H1 (cell line): ENCODE results near the gene VPS35L. TPM values are rescaled to one million over a fixed set of nuclear protein-coding genes. Genes with fewer than 3 reads are reported as not detected.
A peak's percentile ranks its signal among the peaks of the same experiment; 100 is the strongest.

Experiments used
- CTCF ChIA-PET: fragments of 300-600 bp; sonication (Branson Sonifier 250); formaldehyde crosslinking; loops from one replicate; lab custom pipeline; 2021; ENCODE audit not compliant: partially characterized antibody; lab: Charles Lee
- POLR2A ChIA-PET: fragments of 300-600 bp; sonication (Branson Sonifier 250); formaldehyde crosslinking; loops from one replicate; lab custom pipeline; 2021; ENCODE audit warnings: inconsistent platforms; ENCODE audit not compliant: partially characterized antibody; lab: Charles Lee
- DNase-seq, 2 experiments: peaks; one replicate each; pipeline versions ENCODE4 v3.0.0 to v3.0.0-alpha.2; 2010 to 2022; ENCODE audit warnings: low spot score in 2 of 2, low read depth in 1 of 2, mixed read lengths in 1 of 2
- FAIRE-seq: peaks from 2 replicates; lab custom pipeline; 2011; peaks lifted over from hg19 to GRCh38; lab: Jason Lieb, UNC
- H2AFZ ChIP-seq: 2 replicates; pipeline ENCODE4 v1.8.1; 2012; ENCODE audit warnings: low read length, inconsistent platforms
- H2AK5ac ChIP-seq: 2 replicates; pipeline ENCODE4 v1.6.1; 2013; ENCODE audit warnings: low read depth, low read length
- H2BK120ac ChIP-seq: replicated peaks from 2 replicates; pipeline ENCODE3; 2013; ENCODE audit warnings: low read depth, low read length, inconsistent platforms
- H2BK12ac ChIP-seq: 2 replicates; pipeline ENCODE4 v1.6.1; 2013; ENCODE audit warnings: low read depth, low read length
- H2BK15ac ChIP-seq: 2 replicates; pipeline ENCODE4 v1.6.1; 2013; ENCODE audit warnings: low read length
- H2BK20ac ChIP-seq: 2 replicates; pipeline ENCODE4 v1.6.1; 2013; ENCODE audit warnings: low read length
- H2BK5ac ChIP-seq: 2 replicates; pipeline ENCODE4 v1.6.1; 2013; ENCODE audit warnings: low read depth, low read length
- H3K14ac ChIP-seq: 2 replicates; pipeline ENCODE4 v1.6.1; 2013; ENCODE audit warnings: inconsistent platforms; ENCODE audit not compliant: insufficient read length
- H3K18ac ChIP-seq: 2 replicates; pipeline ENCODE4 v1.6.1; 2013; ENCODE audit warnings: low read length; ENCODE audit errors: extremely low read depth
- H3K23ac ChIP-seq: 2 replicates; pipeline ENCODE4 v1.6.1; 2013; ENCODE audit warnings: inconsistent platforms; ENCODE audit not compliant: insufficient read length
- H3K23me2 ChIP-seq: 2 replicates; pipeline ENCODE4 v1.6.1; 2013; ENCODE audit warnings: low read depth, low read length
- H3K27ac ChIP-seq: 2 replicates; pipeline ENCODE4 v1.6.1; 2011; ENCODE audit warnings: low read depth, low read length, inconsistent platforms
- H3K27me3 ChIP-seq, 4 experiments: replicated peaks in 1 of 4; 1 replicate in 1 of 4; 2 replicates in 3 of 4; pipeline versions ENCODE4 v1.6.1 to v1.8.1; 2011 to 2013; ENCODE audit warnings: low read length in 3 of 4, mild to moderate bottlenecking in 3 of 4, inconsistent platforms in 2 of 4, mixed read lengths in 2 of 4, moderate library complexity in 1 of 4; ENCODE audit not compliant: control insufficient read depth in 3 of 4, insufficient read depth in 3 of 4; ENCODE audit errors: extremely low read depth in 1 of 4
- H3K36me3 ChIP-seq, 4 experiments: 2 replicates each; pipeline versions ENCODE4 v1.6.1 to v1.8.1; 2011 to 2013; ENCODE audit warnings: mild to moderate bottlenecking in 4 of 4, low read length in 3 of 4, moderate library complexity in 2 of 4, control low read depth in 1 of 4, inconsistent platforms in 1 of 4; ENCODE audit not compliant: insufficient read depth in 4 of 4, control insufficient read depth in 2 of 4
- H3K4ac ChIP-seq: replicated peaks from 2 replicates; pipeline ENCODE3; 2013; ENCODE audit warnings: low read length, low read depth, mixed read lengths, inconsistent platforms; ENCODE audit not compliant: insufficient read length
- H3K4me1 ChIP-seq, 4 experiments: replicated peaks in 1 of 4; 1 replicate in 1 of 4; 2 replicates in 3 of 4; pipeline versions ENCODE4 v1.6.1 to v1.8.1; 2011 to 2013; ENCODE audit warnings: low read length in 3 of 4, inconsistent platforms in 2 of 4, mixed read lengths in 1 of 4; ENCODE audit not compliant: insufficient read depth in 4 of 4, control insufficient read depth in 3 of 4
- H3K4me2 ChIP-seq, 2 experiments: 2 replicates each; pipeline versions ENCODE4 v1.6.1 to v1.8.1; 2011 to 2013; ENCODE audit warnings: low read depth in 2 of 2, low read length in 2 of 2, control low read depth in 1 of 2, inconsistent platforms in 1 of 2, mild to moderate bottlenecking in 1 of 2; ENCODE audit not compliant: insufficient read depth in 1 of 2
- H3K4me3 ChIP-seq, 4 experiments: fragments of 200-600, 300-600 bp in 1 of 4; sonication (generic), shearing (Covaris generic), sonication (Bioruptor Twin) in 1 of 4; 2 replicates each; pipeline versions ENCODE4 v1.5.1 to v1.8.1; 2011 to 2016; ENCODE audit warnings: low read length in 4 of 4, low read depth in 3 of 4, control low read depth in 2 of 4, inconsistent platforms in 2 of 4, mild to moderate bottlenecking in 2 of 4, mixed read lengths in 1 of 4, moderate library complexity in 1 of 4; ENCODE audit not compliant: insufficient read depth in 2 of 4; ENCODE audit errors: extremely low read depth in 1 of 4
- H3K56ac ChIP-seq: replicated peaks from 2 replicates; pipeline ENCODE3; 2013; ENCODE audit warnings: low read depth, mild to moderate bottlenecking, mixed read lengths, low read length, inconsistent platforms; ENCODE audit not compliant: insufficient read length
- H3K79me1 ChIP-seq: 2 replicates; pipeline ENCODE4 v1.6.1; 2013; ENCODE audit warnings: low read depth, low read length, control low read depth
- H3K79me2 ChIP-seq, 2 experiments: 2 replicates each; pipeline versions ENCODE4 v1.6.1 to v1.8.1; 2012 to 2013; ENCODE audit warnings: low read length in 2 of 2, mild to moderate bottlenecking in 2 of 2, inconsistent platforms in 1 of 2; ENCODE audit not compliant: insufficient read depth in 2 of 2, control insufficient read depth in 1 of 2
- H3K9ac ChIP-seq, 4 experiments: replicated peaks in 1 of 4; 1 replicate in 1 of 4; 2 replicates in 3 of 4; pipeline versions ENCODE4 v1.6.1 to v1.8.1; 2011 to 2013; ENCODE audit warnings: low read depth in 3 of 4, low read length in 3 of 4, control low read depth in 2 of 4, mild to moderate bottlenecking in 2 of 4, moderate library complexity in 2 of 4, inconsistent platforms in 1 of 4; ENCODE audit errors: extremely low read depth in 1 of 4
- H3K9me3 ChIP-seq, 2 experiments: 2 replicates each; pipeline versions ENCODE4 v1.6.1 to v1.8.1; 2012 to 2013; ENCODE audit warnings: mild to moderate bottlenecking in 2 of 2, moderate library complexity in 2 of 2, control low read depth in 1 of 2, inconsistent platforms in 1 of 2, low read depth in 1 of 2, low read length in 1 of 2, mixed read lengths in 1 of 2; ENCODE audit not compliant: insufficient read depth in 2 of 2
- H4K20me1 ChIP-seq, 2 experiments: replicated peaks in 1 of 2; 2 replicates each; pipeline versions ENCODE3 to v1.8.1; 2011 to 2013; ENCODE audit warnings: inconsistent platforms in 2 of 2, low read length in 2 of 2, mild to moderate bottlenecking in 1 of 2; ENCODE audit not compliant: insufficient read depth in 2 of 2, control insufficient read depth in 1 of 2
- H4K5ac ChIP-seq: 2 replicates; pipeline ENCODE4 v1.6.1; 2013; ENCODE audit warnings: low read length, low read depth, mixed read lengths, inconsistent platforms; ENCODE audit not compliant: insufficient read length
- H4K8ac ChIP-seq: 2 replicates; pipeline ENCODE4 v1.8.0; 2013; ENCODE audit warnings: mild to moderate bottlenecking, moderate library complexity, low read length, inconsistent platforms; ENCODE audit not compliant: insufficient read depth; ENCODE audit errors: extremely low read depth
- H4K91ac ChIP-seq: replicated peaks from 2 replicates; pipeline ENCODE3; 2013; ENCODE audit warnings: low read length, mixed read lengths, inconsistent platforms; ENCODE audit not compliant: insufficient read length
- BACH1 ChIP-seq: IDR thresholded peaks from 2 replicates; pipeline ENCODE4 v1.6.1; 2012; ENCODE audit warnings: low read length, improper control_type of control experiment
- BCL11A ChIP-seq, 2 experiments: IDR thresholded peaks; one replicate each; pipeline ENCODE4 v1.6.1; 2011; ENCODE audit warnings: low read depth in 2 of 2, low read length in 2 of 2, mild to moderate bottlenecking in 2 of 2
- CEBPB ChIP-seq: IDR thresholded peaks from 2 replicates; pipeline ENCODE4 v1.6.1; 2012; ENCODE audit warnings: low read depth, low read length
- GABPA ChIP-seq: IDR thresholded peaks from 2 replicates; pipeline ENCODE4 v1.6.1; 2011; ENCODE audit warnings: mild to moderate bottlenecking, low read length, moderate library complexity, borderline replicate concordance; ENCODE audit not compliant: insufficient read depth
- HDAC2 ChIP-seq, 2 experiments: fragments of 300-600 bp in 1 of 2; sonication (generic) in 1 of 2; IDR thresholded peaks; 2 replicates each; pipeline ENCODE4 v1.6.1; 2011 to 2012; ENCODE audit warnings: low read depth in 2 of 2, low read length in 2 of 2, mild to moderate bottlenecking in 2 of 2, moderate library complexity in 2 of 2, borderline replicate concordance in 1 of 2, inconsistent platforms in 1 of 2
- KDM5A ChIP-seq: fragments of 200-600 bp; IDR thresholded peaks from 2 replicates; pipeline ENCODE4 v1.7.1; 2012; ENCODE audit warnings: mild to moderate bottlenecking, low read length, inconsistent platforms, mixed read lengths
- RXRA ChIP-seq: IDR thresholded peaks from 2 replicates; pipeline ENCODE4 v1.6.1; 2011; ENCODE audit warnings: low read depth, mild to moderate bottlenecking, low read length, moderate library complexity; ENCODE audit not compliant: insufficient read depth
- SP4 ChIP-seq: IDR thresholded peaks from 2 replicates; pipeline ENCODE4 v1.6.1; 2012; ENCODE audit warnings: low read length, inconsistent platforms
- SUZ12 ChIP-seq: fragments of 200-600 bp; sonication (generic); IDR thresholded peaks from 2 replicates; pipeline ENCODE4 v1.6.1; 2012; ENCODE audit warnings: mild to moderate bottlenecking, inconsistent platforms, low read length, moderate library complexity, mixed read lengths
- WGBS, 2 experiments: shearing (Covaris generic) in 1 of 2; methylation state at CpG; one replicate each; pipeline versions ENCODE4 v1.1.6 to v1.1.7; 2013 to 2015; ENCODE audit warnings: low lambda C conversion rate in 2 of 2, mixed read lengths in 2 of 2, inconsistent platforms in 1 of 2, low coverage in 1 of 2, missing lambda C conversion rate in 1 of 2; ENCODE audit not compliant: insufficient replicate concordance in 2 of 2, insufficient coverage in 1 of 2, insufficient read length in 1 of 2; ENCODE audit errors: extremely low coverage in 1 of 2, missing lambda C conversion rate in 1 of 2; 5-methylcytosine and 5-hydroxymethylcytosine counted together
- polyA plus RNA-seq, 7 experiments: library from polyadenylated mRNA; depleted of rRNA in 3 of 7; stranded (reverse) in 5 of 7; unstranded in 2 of 7; fragments of >200 nt in 5 of 7; fragments of 200-250 nt in 2 of 7; gene quantifications; 1 replicate in 5 of 7; 2 replicates in 1 of 7; 4 replicates in 1 of 7; pipeline versions ENCODE4 v1.2.1 to v1.2.3, GENCODE V29; 2011 to 2013; ENCODE audit warnings: missing spikeins in 2 of 7, mixed read lengths in 2 of 7
- total RNA-seq: library from RNA; stranded (reverse); fragmentation: NEBNext Ultra II Directional; extraction: Animal tissue kit (Norgen Biotek cat#: 25700); gene quantifications from 2 replicates; pipeline ENCODE4 v1.2.1, GENCODE V29; 2021
- TF ChIP-seq, protein P1 (sequence below): IDR thresholded peaks from 2 replicates; pipeline ENCODE4 v1.6.1; 2012; ENCODE audit warnings: low read length, inconsistent platforms
- TF ChIP-seq, protein P2 (sequence below): IDR thresholded peaks from 2 replicates; pipeline ENCODE4 v1.6.1; 2011; ENCODE audit warnings: low read depth, mild to moderate bottlenecking, low read length; ENCODE audit not compliant: insufficient read depth

The VPS35L gene
- total and polyA plus RNA-seq, 2 of the 8 experiments (the other 6 are each of a cell fraction or from before 2014, with no cell fraction given): 31.5 to 57.1 TPM

DNA sequence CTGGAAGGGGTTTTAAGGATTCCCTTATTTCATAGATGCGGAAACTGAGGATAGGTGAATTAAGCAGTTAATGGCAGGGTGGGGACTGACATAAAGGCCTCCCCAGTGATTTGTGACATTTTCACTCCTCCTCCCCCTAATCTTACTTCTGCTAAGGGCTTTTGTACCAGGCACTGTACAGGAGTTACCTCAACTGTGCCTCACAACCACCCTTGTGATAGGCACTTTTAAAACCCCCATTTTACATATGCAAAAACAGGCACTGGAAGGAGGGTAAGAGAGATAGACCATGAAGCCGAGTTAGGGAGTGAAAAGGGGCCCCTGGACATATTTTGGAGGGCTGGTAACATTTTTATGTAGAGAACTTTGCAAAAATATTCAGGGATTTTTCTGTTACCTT is 32.7 kb upstream of the VPS35L start:
- WGBS, 2 experiments: 81% methylated on average over 2 of the region's 2 CpGs; no CpG with 5 or more reads in 1 of the 2 experiments
- Histone ChIP-seq H3K4me2 (peak overlapping the region; percentile 81 to 97; a peak in 2 of 4 replicates), H3K9ac (0 out of 7 replicates have a peak overlapping the region, but pooled peaks of 1 of the 4 experiments have one; percentile 4), H4K8ac (no peak overlapping the region), H2BK12ac (no peak overlapping the region), H3K23ac (no peak overlapping the region), H3K23me2 (peaks cover 8% of the 10 kb centered on the region), H3K79me2 (peaks cover 3 to 60% of the 10 kb centered on the region in 2 experiments; a peak in 3 of 4 replicates), H3K18ac (no peak overlapping the region), H3K79me1 (peaks cover 5% of the 10 kb centered on the region; the same call in 1 of the 2 replicates), H4K5ac (no peak overlapping the region), H4K20me1 (peaks cover 2% of the 10 kb centered on the region in 2 experiments), H2BK120ac (no peak overlapping the region), H3K4me1 (peaks cover 5 to 17% (median 11%) of the 10 kb centered on the region in 4 experiments; a peak in 6 of 7 replicates)
- CTCF ChIA-PET: no interaction called here
- DNase-seq: no peak
- no peak for TF ChIP-seq GABPA
- no peak for TF ChIP-seq SUZ12
- TF ChIP-seq, protein P1, sequence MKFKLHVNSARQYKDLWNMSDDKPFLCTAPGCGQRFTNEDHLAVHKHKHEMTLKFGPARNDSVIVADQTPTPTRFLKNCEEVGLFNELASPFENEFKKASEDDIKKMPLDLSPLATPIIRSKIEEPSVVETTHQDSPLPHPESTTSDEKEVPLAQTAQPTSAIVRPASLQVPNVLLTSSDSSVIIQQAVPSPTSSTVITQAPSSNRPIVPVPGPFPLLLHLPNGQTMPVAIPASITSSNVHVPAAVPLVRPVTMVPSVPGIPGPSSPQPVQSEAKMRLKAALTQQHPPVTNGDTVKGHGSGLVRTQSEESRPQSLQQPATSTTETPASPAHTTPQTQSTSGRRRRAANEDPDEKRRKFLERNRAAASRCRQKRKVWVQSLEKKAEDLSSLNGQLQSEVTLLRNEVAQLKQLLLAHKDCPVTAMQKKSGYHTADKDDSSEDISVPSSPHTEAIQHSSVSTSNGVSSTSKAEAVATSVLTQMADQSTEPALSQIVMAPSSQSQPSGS: no peak
- TF ChIP-seq BACH1: no peak
- TF ChIP-seq SP4: no peak
- TF ChIP-seq CEBPB: no peak
- no peak for TF ChIP-seq BCL11A (IDR thresholded peaks at IDR 0.05; ENCODE audit: low read depth in 2 of 2, low read length in 2 of 2)
- TF ChIP-seq RXRA: no peak
- TF ChIP-seq HDAC2 (IDR thresholded peaks at IDR 0.05; ENCODE audit: borderline replicate concordance in 1 of 2, low read depth in 2 of 2, low read length in 2 of 2): no peak
- TF ChIP-seq, protein P2, sequence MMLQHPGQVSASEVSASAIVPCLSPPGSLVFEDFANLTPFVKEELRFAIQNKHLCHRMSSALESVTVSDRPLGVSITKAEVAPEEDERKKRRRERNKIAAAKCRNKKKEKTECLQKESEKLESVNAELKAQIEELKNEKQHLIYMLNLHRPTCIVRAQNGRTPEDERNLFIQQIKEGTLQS: no peak
- TF ChIP-seq KDM5A: no peak
- TF ChIP-seq, all 59 proteins: peak for 0
- no peak overlapping the region for H2BK20ac ChIP-seq
- H3K4me3 ChIP-seq: peak overlapping the region in 1 of 4 experiments; percentile 85; a peak in 1 of 8 replicates
- no peak overlapping the region for H3K14ac ChIP-seq
- no peak overlapping the region for H3K56ac ChIP-seq
- no peak overlapping the region for H2BK15ac ChIP-seq
- H4K91ac ChIP-seq: no peak overlapping the region
- H3K9me3 ChIP-seq: no peaks in the 10 kb centered on the region
- no peaks in the 10 kb centered on the region for H3K27me3 ChIP-seq
- 0 out of 2 replicates have a peak overlapping the region, but pooled peaks have one; percentile 86 for H2AFZ ChIP-seq
- no peak overlapping the region for H3K27ac ChIP-seq
- H2AK5ac ChIP-seq: no peak overlapping the region
- POLR2A ChIA-PET: interaction anchor here (1.0 to 3.5 kb wide), 2 partner anchors 33 to 36 kb away, joined by 3 to 31 read pairs; partner anchors contain the start of gene VPS35L
- peak overlapping the region; percentile 45; the same call in 1 of the 2 replicates for H2BK5ac ChIP-seq
- no peak overlapping the region for H3K4ac ChIP-seq
- H3K36me3 ChIP-seq: peaks cover 0 to 3% (median under 1%) of the 10 kb centered on the region in 4 experiments; a peak in 2 of 8 replicates
- FAIRE-seq: no peak
